Skeletal muscle cell (primary cell): Measurements from ENCODE around the gene DDX17.

Experiments
- DNase-seq: peaks from one replicate; pipeline ENCODE4 v3.0.0-alpha.2; 2010; ENCODE audit warnings: low read depth
- H3K4me3 ChIP-seq: 2 replicates; pipeline ENCODE4 v1.5.1; 2011; ENCODE audit warnings: low read depth, mild to moderate bottlenecking, control low read depth, low read length, moderate library complexity

DDX17 gene

DNA sequence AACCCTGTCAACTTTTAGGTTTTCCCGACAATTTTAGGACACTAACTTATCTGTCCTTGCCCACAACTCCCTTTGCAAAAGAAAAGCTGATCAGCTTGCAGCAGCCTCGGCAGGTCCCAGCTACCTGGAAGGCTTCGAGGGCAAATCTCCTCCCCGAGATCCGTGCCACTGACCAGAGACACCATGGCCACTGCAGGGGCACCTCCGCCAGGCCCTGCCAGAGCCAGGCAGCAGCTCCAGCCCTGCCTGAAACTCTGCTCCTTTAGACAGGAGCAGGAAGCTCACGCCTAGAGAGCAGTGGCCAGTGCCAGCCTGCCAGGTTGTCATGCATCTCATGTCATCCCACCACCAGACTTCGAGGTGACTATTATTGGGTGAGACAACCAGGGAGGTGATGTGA is 72.2 kb downstream of the DDX17 start:
- H3K4me3 ChIP-seq = no peak overlapping the region
- no peak for DNase-seq
